ENCODE measurements around the gene GXYLT1. TPM values are rescaled to one million over a fixed set of nuclear protein-coding genes. Genes with fewer than 3 reads are reported as not detected.

The GXYLT1 gene
- total RNA-seq, 1 donor from 2014 or later = 12.3 TPM

DNA sequence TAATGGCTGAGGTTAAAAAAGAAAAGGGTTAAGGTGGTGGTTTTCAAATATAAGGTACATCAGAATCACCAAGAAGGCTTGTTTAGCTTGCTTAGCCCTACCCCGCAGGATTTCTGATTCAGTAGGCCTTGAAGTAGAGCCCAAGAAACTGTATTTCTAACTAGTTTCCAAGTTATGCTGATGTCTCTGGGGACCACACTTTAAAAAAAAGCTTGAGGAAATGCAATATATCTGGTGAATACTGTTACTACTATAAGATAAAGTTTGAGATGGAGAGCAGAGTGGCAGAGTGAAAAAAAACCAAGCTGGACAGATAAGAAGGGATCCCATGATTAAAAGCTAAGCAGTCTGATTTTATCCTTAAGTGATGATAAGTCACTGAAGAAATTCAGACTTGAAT, 18.3 kb upstream of the GXYLT1 start:
- TF ChIP-seq, protein P1, sequence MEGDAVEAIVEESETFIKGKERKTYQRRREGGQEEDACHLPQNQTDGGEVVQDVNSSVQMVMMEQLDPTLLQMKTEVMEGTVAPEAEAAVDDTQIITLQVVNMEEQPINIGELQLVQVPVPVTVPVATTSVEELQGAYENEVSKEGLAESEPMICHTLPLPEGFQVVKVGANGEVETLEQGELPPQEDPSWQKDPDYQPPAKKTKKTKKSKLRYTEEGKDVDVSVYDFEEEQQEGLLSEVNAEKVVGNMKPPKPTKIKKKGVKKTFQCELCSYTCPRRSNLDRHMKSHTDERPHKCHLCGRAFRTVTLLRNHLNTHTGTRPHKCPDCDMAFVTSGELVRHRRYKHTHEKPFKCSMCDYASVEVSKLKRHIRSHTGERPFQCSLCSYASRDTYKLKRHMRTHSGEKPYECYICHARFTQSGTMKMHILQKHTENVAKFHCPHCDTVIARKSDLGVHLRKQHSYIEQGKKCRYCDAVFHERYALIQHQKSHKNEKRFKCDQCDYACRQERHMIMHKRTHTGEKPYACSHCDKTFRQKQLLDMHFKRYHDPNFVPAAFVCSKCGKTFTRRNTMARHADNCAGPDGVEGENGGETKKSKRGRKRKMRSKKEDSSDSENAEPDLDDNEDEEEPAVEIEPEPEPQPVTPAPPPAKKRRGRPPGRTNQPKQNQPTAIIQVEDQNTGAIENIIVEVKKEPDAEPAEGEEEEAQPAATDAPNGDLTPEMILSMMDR (IDR thresholded peaks at IDR 0.05) = no peak
- Histone ChIP-seq H3K27me3 (no peaks in the 10 kb centered on the region), H3K4me1 (no peaks in the 10 kb centered on the region), H3K9me3 (no peaks in the 10 kb centered on the region), H3K4me3 (no peak overlapping the region), H3K27ac (no peak overlapping the region), H3K36me3 (peaks cover 0 to 5% of the 10 kb centered on the region in 2 donors)
- no peak for DNase-seq (ENCODE audit: low spot score in 2 of 2)
- intact Hi-C loops (cut with DNase I) = no loop called here

GRCh38 chr12:42162193-42162592, 17.5 kb upstream of the GXYLT1 start:
- Histone ChIP-seq H3K4me3 (no peak overlapping the region), H3K4me1 (no peaks in the 10 kb centered on the region), H3K36me3 (peaks cover 0 to 5% of the 10 kb centered on the region in 2 donors), H3K9me3 (no peaks in the 10 kb centered on the region), H3K27ac (no peak overlapping the region), H3K27me3 (no peaks in the 10 kb centered on the region)
- TF ChIP-seq, protein P1 (IDR thresholded peaks at IDR 0.05) = no peak
- intact Hi-C loops (cut with DNase I) = no loop called here
- DNase-seq (ENCODE audit: low spot score in 2 of 2) = no peak

GRCh38 chr12:42161529-42161928, 16.9 kb upstream of the GXYLT1 start:
- TF ChIP-seq, protein P1 (IDR thresholded peaks at IDR 0.05) = no peak
- Histone ChIP-seq H3K27me3 (no peaks in the 10 kb centered on the region), H3K9me3 (no peaks in the 10 kb centered on the region), H3K4me3 (no peak overlapping the region), H3K27ac (no peak overlapping the region), H3K36me3 (peaks cover 0 to 5% of the 10 kb centered on the region in 2 donors), H3K4me1 (no peaks in the 10 kb centered on the region)
- intact Hi-C loops (cut with DNase I) = no loop called here
- DNase-seq (ENCODE audit: low spot score in 2 of 2) = no peak

- Histone ChIP-seq H3K4me3 (no peak overlapping the region), H3K4me1 (no peaks in the 10 kb centered on the region), H3K27me3 (no peaks in the 10 kb centered on the region), H3K36me3 (peaks cover 0 to 5% of the 10 kb centered on the region in 2 donors), H3K9me3 (no peaks in the 10 kb centered on the region), H3K27ac (no peak overlapping the region)
- DNase-seq (ENCODE audit: low spot score in 2 of 2) = no peak
- TF ChIP-seq, protein P1 (IDR thresholded peaks at IDR 0.05) = no peak
- intact Hi-C loops (cut with DNase I) = no loop called here
These were observed 11.6 kb upstream of the GXYLT1 start for GRCh38 chr12:42156232-42156631.

DNA sequence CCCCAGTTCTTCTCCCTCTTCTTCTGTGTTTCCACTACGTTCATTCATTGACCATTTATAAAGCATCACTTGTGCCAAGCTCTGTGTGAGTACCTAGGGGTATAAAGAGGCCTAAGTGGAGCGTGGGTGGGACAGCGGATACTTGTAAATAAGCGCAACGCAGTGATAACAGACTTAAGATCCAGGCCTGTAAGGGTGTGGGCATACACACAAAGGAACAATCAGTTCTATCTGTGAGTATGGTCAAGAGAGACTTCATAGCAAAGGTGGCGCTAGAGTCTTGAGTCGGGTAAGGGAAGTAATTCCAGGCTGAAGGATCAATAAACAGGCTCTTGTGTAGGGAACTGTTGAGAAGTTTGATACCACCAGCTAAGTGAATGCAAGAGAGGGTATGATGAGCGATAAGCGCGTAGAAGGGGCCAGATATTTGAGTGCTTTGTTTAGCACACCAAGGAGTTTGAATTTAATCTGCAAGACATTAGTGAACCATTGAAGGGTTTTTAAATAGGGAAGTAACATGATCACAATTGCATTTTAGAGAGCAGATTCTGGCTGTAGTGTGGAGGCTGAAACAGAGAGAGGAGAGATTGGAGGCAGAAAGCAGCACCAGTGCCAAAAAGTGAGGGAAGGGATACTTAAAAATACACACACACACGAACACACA, 1.0 kb upstream of the GXYLT1 start:
- H3K9me3 ChIP-seq = no peaks in the 10 kb centered on the region
- TF ChIP-seq, protein P1 (IDR thresholded peaks at IDR 0.05) = no peak
- no peak overlapping the region for H3K27ac ChIP-seq
- intact Hi-C loops (cut with DNase I) = loop anchor here (5.0 kb wide), 1 partner anchor 442 kb away; the partner anchor contains the start of gene PRICKLE1
- H3K36me3 ChIP-seq = no peaks in the 10 kb centered on the region
- no peak for DNase-seq (ENCODE audit: low spot score in 2 of 2)
- no peaks in the 10 kb centered on the region for H3K27me3 ChIP-seq
- H3K4me3 ChIP-seq = peak overlapping the region; percentile 87 to 91
- H3K4me1 ChIP-seq = peaks cover 3 to 8% of the 10 kb centered on the region in 2 donors
